ENCODE measurements around the gene C19orf81. TPM values are rescaled to one million over a fixed set of nuclear protein-coding genes. Genes with fewer than 3 reads are reported as not detected.
A peak's percentile ranks its signal among the peaks of the same experiment; 100 is the strongest.

The C19orf81 gene
- total and polyA plus RNA-seq, 2 of the 4 experiments (the other 2 are of a cell fraction), result 0.31 TPM; not detected in 1

DNA sequence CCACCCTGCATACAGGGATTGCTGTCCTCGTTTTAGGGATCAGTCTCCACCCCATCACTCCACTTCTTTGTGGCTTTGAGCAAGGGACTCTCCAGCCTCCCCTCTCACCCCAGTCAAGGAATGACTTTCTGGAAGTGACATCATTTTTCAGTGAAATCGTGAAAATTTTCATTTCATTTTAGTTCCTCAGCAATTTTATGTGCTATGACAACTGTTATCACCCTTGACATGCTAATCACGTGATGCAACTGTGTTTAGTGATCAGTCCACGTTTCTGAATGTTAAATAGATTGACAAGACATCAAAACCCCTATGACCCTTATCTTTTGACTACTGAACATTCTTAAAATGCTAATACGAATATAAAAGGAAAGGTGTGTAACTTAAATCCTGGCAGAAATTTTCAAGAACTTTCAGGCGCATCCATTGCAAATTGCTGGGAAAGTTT, 8.0 kb downstream of the C19orf81 start:
- Histone ChIP-seq H2BK120ac (ENCODE audit: low read depth, low read length) (no peak overlapping the region), H4K20me1 (ENCODE audit: insufficient read depth, low read length) (no peaks in the 10 kb centered on the region; the same call in 1 of the 2 replicates), H3K36me3 (ENCODE audit: control insufficient read depth, insufficient read depth, low read length) (no peaks in the 10 kb centered on the region), H3K79me1 (ENCODE audit: low read depth in 1 of 2, low read length in 2 of 2) (no peaks in the 10 kb centered on the region), H3K9me3 (ENCODE audit: control insufficient read depth, insufficient read depth, low read length) (no peaks in the 10 kb centered on the region), H3K4me1 (ENCODE audit: control insufficient read depth, insufficient read depth, low read length) (peaks cover 2% of the 10 kb centered on the region; the same call in 1 of the 2 replicates), H4K5ac (ENCODE audit: low read depth, low read length) (no peak overlapping the region), H3K14ac (replicated peaks; ENCODE audit: low read depth, low read length) (no peak overlapping the region), H3K27ac (ENCODE audit: insufficient read depth, low read length) (no peak overlapping the region), H2BK15ac (ENCODE audit: low read depth, low read length) (no peak overlapping the region), H3K4me2 (ENCODE audit: low read depth, low read length) (no peak overlapping the region), H2BK20ac (ENCODE audit: low read depth, low read length) (no peak overlapping the region), H4K91ac (ENCODE audit: insufficient read depth, low read depth, low read length) (no peak overlapping the region; the same call in 1 of the 2 replicates), H3K9ac (ENCODE audit: low read depth, low read length) (no peak overlapping the region), H3K4ac (ENCODE audit: low read depth, low read length) (no peak overlapping the region), H3K18ac (ENCODE audit: low read depth, low read length) (no peak overlapping the region), H3K23ac (ENCODE audit: low read depth, low read length) (no peak overlapping the region), H3K4me3 (ENCODE audit: insufficient read depth, low read depth, low read length) (no peak overlapping the region), H3K56ac (ENCODE audit: extremely low read depth, insufficient read depth, low read length) (no peak overlapping the region), H2BK5ac (ENCODE audit: low read depth, low read length, poor library complexity, severe bottlenecking) (no peak overlapping the region), H3K9me1 (ENCODE audit: insufficient read depth, low read length) (peaks cover 5% of the 10 kb centered on the region; the same call in 1 of the 2 replicates), H3K27me3 (ENCODE audit: control insufficient read depth, insufficient read depth, low read length) (peaks cover 13% of the 10 kb centered on the region), H4K8ac (ENCODE audit: low read depth in 2 of 2, low read length in 2 of 2) (peak overlapping the region in 1 of 2 experiments; percentile 89; a peak in 2 of 4 replicates), H2AK5ac (ENCODE audit: low read depth, low read length) (no peak overlapping the region), H2AK9ac (replicated peaks; ENCODE audit: low read depth, low read length, poor library complexity) (no peak overlapping the region), H2AFZ (replicated peaks; ENCODE audit: low read length, poor library complexity) (no peak overlapping the region)
- intact Hi-C loops (cut with micrococcal nuclease) (no loop called here), dilution Hi-C loops (cut with HindIII; ENCODE audit: low sequenced_read_pairs, unreplicated experiment) (no loop called here), in situ Hi-C loops (cut with MboI; ENCODE audit: low sequenced_read_pairs) (no loop called here)
- ChIA-PET POLR2A (ENCODE audit: unreplicated experiment) (no interaction called here), CTCF (no interaction called here)
- ATAC-seq (ENCODE audit: low read depth), result no peak
- TF ChIP-seq, protein P1, sequence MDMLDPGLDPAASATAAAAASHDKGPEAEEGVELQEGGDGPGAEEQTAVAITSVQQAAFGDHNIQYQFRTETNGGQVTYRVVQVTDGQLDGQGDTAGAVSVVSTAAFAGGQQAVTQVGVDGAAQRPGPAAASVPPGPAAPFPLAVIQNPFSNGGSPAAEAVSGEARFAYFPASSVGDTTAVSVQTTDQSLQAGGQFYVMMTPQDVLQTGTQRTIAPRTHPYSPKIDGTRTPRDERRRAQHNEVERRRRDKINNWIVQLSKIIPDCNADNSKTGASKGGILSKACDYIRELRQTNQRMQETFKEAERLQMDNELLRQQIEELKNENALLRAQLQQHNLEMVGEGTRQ (IDR thresholded peaks at IDR 0.05; ENCODE audit: low read depth, low read length), result peak; percentile 21; the same call in 1 of the 2 replicates
- TF ChIP-seq RFX5 (IDR thresholded peaks at IDR 0.05; ENCODE audit: low read depth, low read length), result no peak
- DNase-seq, result no peak
- no TSS peak for BruUV-seq (replicated peaks)
- WGBS, 2 experiments (ENCODE audit: extremely low coverage in 2 of 2, insufficient read length in 1 of 2), result 83% methylated on average over 1 of the region's 6 CpGs; no CpG with 5 or more reads in 1 of the 2 experiments
